Middle frontal gyrus (tissue), 1 donor: ENCODE data around the gene TSPAN32.

ENCODE experiments used
- DNase-seq: peaks from one replicate; pipeline ENCODE4 v3.0.0-alpha.2; 2015; ENCODE audit warnings: low spot score; ENCODE audit errors: extremely low spot score

The TSPAN32 gene

GRCh38 chr11:2266586-2267305, 35.1 kb upstream of the TSPAN32 start:
- DNase-seq, result no peak

GRCh38 chr11:2267306-2267850, 34.4 kb upstream of the TSPAN32 start:
- no peak for DNase-seq

DNA sequence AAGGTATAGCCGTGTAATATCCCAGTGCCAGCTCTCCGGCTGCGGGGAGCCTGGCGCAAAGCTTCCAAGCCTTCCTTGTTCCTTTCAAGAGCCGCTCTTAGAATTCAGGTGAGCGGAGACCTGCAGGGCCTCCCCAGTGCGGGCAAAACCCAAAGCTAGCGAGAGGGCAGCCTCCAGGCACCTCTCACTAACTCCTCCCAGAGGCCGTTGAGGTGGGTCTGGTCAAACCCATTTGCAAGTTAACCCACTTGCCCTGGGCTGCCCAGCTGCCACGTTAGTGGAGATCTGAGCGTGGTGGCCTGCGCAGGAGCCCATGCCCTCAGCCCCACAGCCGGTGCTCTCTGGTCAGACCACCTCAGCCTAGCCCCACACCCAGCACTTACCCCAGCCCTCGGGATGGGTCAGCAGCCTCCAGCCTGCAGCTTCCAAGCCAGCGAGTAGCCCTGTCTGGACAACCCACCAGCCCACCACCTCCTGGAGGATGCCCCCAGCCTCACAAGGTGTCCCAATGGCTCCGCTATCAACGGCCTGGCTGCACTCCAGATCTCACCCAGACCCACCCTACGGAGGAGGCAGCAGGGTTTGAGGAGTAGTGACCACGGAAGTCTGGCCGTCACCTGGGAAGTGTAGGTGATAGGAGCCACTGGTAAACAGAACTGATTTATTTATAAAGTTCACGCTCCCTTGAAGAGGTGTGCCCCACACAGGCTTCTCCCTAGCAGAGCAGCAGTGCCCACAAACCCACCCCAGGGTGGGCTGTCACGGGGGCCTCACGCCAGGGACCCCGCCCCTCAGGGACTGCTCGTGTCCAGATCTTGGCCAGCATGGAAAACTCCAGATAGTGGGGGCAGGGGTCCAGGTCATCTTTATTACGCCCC, 33.7 kb upstream of the TSPAN32 start:
- no peak for DNase-seq

GRCh38 chr11:2268729-2269600, 32.8 kb upstream of the TSPAN32 start:
- DNase-seq, result no peak

DNA sequence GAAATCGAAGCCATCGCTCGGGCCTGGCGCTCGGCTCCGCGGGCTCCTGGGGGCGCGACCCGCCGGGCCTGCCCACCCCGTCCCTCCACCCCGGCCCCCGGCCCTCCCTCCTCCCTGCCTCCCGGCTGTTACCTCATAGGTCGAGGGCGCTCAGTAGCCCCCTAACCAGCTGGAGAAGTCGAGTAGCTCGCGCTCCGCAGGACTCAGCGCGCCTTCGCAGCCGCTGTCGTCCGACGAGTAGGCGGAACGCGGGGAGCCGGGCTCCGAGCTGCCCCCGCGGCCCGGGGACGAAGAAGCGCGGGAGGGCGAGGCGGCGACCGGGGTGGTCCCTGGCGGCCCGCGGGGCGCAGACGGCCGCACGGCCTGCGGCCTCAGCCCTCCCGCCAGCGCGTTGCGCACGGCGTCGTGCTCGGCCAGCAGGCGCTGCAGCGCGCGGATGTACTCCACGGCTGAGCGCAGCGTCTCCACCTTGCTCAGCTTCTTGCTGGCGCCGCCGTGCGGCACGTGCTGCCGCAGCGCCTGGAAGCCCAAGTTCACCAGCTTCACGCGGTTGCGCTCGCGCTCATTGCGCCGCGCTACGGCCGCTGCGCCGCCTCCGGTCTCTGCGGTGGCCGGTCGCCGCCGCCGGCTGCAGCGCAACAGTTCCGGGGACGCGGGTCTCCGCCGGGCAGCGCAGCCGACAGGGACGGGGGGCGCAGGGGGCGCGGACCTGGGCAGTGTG, 32.1 kb upstream of the TSPAN32 start:
- DNase-seq, result no peak

DNA sequence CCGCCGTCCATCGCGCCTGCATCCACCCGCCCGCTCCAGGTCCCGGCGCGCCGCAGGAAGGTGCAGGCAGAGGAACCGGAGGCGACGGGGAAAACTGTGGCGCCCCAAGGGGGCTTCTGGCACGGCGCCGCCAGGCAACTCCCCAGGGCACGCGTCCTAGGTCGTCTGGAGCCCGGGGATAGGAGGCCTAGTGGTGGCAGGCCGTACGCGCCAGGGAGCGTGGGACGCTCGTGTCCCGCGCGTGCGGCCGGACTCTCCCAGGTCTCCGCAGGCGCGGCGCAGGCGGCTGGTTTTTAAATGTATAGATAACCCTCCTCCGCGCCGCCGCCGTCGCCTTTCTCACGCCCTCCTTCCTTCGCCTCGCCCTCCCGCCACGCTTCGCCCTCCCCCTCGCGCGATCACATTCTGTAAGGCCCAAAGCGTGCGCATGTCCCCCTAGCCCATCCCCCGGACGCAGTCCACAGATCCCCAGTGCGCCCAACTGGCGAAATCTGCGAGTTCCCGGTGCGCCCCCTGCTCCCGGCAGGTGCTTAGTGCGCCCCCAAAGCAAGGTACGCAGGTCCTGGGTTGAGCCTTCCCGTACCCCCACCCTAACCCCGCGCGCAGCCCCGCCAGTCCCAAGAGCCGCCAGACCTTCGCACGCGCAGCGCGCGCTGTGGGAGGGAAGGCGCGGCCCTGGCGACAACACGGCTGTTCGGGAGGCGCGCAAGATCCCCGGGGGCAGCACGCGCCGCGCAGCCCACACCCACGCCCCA, 31.3 kb upstream of the TSPAN32 start, which contains the start of gene ASCL2:
TSS of gene ASCL2 (minus strand) at position 267 of the 755 bp plus-strand sequence. CDS start at position 11, 256 bp downstream.
- no peak for DNase-seq

- no peak for DNase-seq
These were observed 30.8 kb upstream of the TSPAN32 start for GRCh38 chr11:2271077-2271326.

GRCh38 chr11:2271327-2272227, 30.2 kb upstream of the TSPAN32 start:
- DNase-seq, result no peak

GRCh38 chr11:2272228-2272945, 29.4 kb upstream of the TSPAN32 start:
- DNase-seq, result no peak

GRCh38 chr11:2272946-2273280, 28.9 kb upstream of the TSPAN32 start:
- no peak for DNase-seq

DNA sequence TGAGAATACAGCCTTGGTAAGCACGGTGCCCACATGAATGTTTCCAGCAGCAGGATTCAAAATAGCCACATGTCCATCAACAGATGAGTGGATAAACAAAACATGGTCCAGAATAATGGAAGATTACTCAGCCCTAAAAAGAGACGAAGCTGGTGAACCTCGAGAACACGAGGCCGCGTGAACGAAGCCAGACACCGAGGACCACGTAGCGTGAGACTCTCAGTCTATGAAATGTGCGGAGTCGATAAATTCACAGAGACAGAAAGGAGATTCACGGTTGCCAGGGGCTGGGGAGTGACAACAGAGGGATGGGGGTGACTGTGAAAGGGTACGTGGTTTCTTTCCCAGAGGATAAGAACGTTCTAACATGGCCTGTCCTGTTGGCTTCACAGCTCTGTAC, 28.5 kb upstream of the TSPAN32 start:
- no peak for DNase-seq

GRCh38 chr11:2273771-2274170, 28.0 kb upstream of the TSPAN32 start:
- DNase-seq, result no peak

GRCh38 chr11:2275334-2276279, 26.2 kb upstream of the TSPAN32 start:
- DNase-seq, result no peak

DNA sequence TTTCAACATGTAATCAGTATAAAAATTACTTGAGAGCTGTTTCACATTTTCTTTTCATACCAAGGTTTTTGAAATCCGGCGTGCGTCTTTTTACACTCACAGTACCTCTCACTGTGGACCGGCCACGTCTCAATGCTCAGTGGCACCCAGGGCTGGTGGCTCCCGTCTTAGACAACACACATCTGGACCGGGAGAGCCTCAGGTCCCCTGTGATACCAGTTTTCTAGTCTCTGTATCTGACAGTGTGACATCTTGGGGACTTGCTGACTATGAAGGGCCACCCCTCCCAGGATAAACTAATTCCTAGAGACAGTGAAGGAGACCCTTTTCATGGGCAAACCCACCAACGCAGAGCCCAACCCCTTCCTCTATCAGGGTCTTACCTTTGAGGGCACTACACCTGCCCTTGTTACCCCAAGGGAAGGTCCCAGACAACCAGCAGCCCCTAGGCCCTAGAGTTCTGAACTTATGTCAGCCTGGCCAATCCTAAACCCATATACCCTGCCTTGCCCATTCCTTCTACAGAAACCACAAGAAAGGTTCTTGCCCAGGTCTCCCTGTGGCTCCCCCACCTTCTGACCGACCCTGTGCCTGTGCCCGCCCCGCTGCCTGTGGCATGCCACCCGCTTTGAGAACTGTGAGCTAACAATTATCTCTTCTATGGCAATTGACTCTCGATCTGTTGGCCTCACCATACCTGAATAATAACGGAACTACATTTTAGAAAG, 25.4 kb upstream of the TSPAN32 start:
- DNase-seq, result no peak

DNA sequence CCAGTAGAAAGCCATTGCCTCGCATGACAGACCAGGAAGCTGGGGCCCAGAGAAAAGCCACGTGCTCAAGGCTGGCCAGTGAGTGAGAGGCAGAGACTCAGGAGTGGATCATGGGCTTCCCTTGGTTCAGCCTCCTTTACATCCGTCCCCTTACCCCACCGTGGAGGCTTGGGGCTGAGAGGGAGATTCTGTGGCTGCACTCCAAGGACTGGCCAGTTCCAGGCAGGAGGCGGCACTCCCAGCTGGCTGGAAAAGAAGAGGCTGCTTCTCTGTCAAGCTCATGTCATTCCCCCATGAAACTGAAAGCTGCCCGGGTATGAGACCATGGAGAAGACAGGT, 24.8 kb upstream of the TSPAN32 start:
- DNase-seq, result no peak

DNA sequence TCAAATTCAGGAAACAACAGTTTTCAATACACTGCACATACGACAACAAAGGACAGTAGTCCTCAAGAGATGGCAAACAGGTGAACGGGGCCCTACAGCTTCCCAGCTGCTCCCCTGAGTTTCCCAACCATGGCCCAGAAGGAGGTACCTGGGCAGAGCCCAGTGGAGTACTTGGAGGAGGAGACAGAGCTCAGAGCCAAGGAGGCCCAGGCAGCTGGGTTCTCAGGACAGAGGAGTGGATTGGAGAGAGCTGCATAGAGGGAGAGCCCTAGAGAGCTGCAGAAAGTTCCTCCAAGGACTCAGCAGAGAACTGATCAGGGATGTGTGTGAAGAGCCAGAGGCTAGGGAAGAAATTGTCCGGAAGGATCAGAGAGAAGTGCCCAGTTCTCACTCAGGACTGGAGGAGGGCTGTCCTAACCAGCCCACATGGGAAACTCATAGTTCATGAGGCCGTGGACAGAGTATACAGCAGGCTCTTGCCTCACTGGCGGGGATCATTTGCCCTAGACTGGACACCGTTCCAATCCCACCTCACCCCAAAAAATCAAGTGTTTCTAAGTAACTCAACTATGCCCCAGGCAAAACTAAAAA, 23.8 kb upstream of the TSPAN32 start:
- DNase-seq, result no peak

DNA sequence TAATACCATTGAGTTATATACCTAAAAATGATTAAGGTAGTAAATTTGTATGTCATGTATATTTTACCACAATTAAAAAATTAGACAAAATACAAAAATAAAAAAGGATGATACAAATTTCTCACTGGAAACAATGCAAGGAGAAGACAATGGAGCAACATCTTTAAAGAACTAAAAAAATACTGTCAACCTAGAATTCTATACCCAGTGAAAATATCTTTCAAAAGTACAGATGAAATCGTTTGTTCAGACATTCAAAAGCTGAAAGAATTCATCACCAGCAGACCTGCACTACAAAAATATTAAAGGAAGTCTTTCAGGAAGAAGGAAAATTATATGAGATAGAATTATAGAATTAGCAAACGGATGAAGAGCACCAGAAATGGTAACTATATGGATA, 21.6 kb upstream of the TSPAN32 start:
- no peak for DNase-seq
